ENCODE results near the gene XRN2.
"Not testable (repeated sequence)": the region's sequence is repeated elsewhere in the genome, so short reads cannot be mapped to it uniquely, and the experiment has no call there.

Gene XRN2

DNA sequence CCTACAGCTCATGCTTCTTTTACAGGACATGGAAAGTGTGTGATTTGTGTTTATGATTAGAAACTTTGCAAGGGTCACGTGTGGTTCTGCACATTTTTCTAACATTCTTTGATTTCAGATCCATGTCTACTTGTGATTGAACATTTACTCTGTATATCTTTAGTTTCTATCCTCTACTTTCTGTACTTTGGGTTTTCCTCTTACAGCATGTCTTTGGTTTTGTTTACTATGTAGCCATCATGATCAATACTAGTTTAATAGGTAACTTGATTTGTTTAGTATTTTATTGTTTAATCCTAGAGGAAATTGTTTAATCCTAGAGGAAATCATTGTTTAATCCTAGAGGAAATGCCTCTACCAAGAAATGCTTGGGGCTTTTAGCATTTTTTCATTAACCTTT, 41.8 kb downstream of the XRN2 start:
- no peak for DNase-seq (ENCODE audit: low read depth in 2 of 2)

DNA sequence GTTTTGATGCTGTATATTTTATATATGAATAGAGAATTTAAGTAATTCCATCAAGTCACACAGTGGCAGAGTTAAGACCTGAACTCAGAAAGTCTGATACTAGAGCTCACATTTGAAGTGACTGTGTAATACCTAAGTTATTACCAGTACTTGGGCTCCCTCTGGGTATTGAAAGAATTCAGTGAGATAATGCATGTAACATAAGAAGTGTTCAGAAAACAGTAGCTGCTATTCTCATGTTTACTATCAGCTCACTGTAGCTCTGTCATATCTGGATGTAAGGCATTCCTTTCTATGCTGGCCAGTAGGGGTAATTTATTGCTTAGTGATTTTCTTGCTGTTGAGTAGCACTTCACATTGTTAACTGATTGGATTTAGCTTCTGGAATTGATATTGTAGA, 49.6 kb downstream of the XRN2 start:
- DNase-seq (ENCODE audit: low read depth in 2 of 2) = no peak

DNA sequence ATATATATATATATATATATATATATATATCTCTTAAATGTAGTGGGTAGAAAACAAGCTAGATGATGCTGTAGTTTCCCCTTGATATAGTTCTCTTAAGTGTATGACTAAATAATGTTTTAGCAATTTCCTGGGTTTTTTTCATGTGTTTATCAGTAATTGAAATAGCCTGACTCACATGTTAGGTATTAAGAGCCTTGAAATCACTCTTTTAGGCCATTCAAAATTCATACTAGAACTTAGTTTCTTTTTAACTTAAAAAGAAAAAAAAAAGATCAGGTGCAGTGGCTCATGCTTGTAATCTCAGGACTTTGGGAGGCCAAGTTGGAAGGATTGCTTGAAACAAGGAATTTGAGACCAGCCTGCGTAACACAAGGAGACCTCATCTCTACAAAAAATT, 50.1 kb downstream of the XRN2 start:
- no peak for DNase-seq (ENCODE audit: low read depth in 2 of 2)

GRCh38 chr20:21355981-21356380, 52.9 kb downstream of the XRN2 start:
- DNase-seq (ENCODE audit: low read depth in 2 of 2) = no peak

DNA sequence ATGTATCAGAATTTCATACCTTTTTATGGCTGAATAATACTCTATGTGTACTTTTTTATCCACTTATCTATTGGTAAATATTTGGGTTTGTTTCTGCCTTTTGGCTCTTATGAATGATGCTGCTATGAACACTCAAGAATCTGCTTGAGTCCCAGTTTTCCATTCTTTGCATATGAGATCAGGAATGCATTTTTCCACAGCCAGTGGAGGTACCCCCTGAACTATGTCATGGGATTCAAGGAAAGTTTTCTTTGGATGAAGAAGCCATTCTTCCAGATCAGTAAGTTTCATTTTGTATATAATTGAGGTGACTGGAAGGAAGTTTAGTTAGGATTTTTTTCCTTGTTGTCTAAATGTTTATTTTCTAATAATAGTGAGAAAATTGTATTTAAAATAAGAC, 53.3 kb downstream of the XRN2 start:
- DNase-seq (ENCODE audit: low read depth in 2 of 2) = no peak

DNA sequence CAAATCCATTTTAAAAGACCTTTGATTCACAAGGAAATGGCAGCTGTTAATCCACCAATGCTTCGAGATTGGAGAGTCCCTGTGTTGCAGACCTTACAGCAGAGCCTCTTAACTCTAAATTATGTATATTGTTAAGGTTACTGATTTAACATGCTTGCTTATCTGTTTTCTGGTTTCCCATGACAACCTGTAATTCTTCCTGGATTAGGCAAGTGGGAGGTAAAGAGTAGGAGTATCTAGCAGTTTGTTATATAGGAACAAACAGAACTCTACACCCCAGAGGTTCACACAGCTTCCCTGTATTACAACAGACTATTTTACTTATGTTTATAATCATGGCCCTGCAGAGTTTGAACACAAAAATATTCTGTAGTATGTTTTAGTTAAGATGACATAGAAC, 54.7 kb downstream of the XRN2 start:
- DNase-seq (ENCODE audit: low read depth in 2 of 2) = no peak

DNA sequence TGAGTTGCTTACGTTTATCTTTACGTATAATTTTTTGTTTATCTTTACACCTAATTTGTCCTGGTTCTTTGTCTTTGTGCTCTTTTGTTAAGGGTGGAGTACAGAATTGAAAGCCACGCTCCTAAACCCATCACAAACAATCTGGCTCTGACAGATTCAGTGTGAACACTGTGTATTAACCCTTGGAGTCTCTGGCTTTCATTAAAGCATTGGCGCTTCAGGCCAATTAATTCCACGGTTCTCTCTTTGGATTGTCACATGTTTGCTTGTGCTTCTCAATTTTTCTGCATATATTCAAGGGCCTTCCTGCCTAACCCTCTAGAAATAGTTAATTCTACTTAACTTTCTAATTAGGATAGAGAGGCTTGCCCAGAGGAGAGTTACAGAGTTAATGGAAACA, 55.6 kb downstream of the XRN2 start:
- DNase-seq (ENCODE audit: low read depth in 2 of 2) = no peak

GRCh38 chr20:21360705-21361104, 57.6 kb downstream of the XRN2 start:
- DNase-seq (ENCODE audit: low read depth in 2 of 2) = no peak

DNA sequence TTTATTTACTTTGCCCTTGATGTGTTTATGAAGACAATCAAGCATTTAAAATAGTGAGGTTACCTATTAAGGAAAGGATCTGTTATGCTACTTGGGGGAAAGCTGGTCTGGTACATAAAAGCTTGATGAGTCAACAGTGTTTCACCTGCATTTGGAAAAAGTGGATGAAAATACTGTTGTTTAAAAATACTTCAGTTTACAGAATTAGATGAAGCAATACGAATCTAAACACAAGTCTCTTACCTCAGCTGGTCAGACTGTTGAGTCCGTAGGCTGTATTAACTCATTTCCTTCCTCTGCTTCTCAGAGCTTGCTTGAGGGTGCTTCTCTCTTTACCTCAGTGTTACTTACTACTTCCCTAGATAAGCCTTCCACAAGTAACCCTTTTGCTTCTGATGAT, 58.1 kb downstream of the XRN2 start:
- DNase-seq (ENCODE audit: low read depth in 2 of 2) = no peak

DNA sequence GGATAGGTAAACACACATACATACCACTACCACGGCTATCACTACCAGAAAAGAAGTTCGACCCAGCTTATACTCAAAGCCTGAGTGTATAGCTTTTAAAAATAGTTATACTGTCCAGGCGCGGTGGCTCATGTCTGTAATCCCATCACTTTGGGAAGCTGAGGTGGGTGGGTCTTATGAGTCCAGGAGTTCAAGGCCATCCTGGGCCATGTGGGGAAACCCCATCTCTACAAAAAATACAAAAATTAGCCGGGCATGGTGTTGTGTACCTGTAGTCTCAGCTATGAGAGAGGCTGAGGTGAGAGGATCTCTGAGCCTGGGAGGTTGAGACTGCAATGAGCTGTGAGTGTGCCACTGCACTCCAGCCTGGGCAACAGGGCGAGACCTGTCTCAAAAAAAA, 61.3 kb downstream of the XRN2 start:
- no peak for DNase-seq (ENCODE audit: low read depth in 2 of 2)

GRCh38 chr20:21365771-21366170, 62.6 kb downstream of the XRN2 start:
- no peak for DNase-seq (ENCODE audit: low read depth in 2 of 2)

GRCh38 chr20:21366273-21366672, 63.1 kb downstream of the XRN2 start:
- not testable (repeated sequence) for DNase-seq (ENCODE audit: low read depth in 2 of 2)

- no peak for DNase-seq (ENCODE audit: low read depth in 2 of 2)
These were observed 65.7 kb downstream of the XRN2 start for GRCh38 chr20:21368791-21369190.

DNA sequence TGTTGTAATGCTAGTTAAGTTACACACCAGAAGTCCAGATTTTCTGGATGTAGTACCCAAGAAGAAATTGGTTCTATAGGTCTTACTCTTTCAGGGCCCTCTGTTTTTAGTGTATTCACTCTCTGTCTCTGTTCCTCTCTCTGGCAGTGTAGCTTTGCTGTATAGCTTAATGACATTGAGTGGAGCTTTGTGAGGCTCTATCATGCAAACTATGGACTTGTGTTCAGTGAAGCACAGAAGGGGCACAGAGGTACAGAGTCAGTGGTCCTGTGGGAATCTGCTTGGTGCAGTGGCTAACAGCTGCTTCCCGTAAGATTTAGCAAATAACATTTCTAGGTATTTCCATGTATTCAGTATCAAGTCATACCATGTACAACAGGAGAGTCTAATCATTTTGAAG, 68.1 kb downstream of the XRN2 start:
- DNase-seq (ENCODE audit: low read depth in 2 of 2) = no peak

GRCh38 chr20:21372016-21372415, 68.9 kb downstream of the XRN2 start:
- no peak for DNase-seq (ENCODE audit: low read depth in 2 of 2)

DNA sequence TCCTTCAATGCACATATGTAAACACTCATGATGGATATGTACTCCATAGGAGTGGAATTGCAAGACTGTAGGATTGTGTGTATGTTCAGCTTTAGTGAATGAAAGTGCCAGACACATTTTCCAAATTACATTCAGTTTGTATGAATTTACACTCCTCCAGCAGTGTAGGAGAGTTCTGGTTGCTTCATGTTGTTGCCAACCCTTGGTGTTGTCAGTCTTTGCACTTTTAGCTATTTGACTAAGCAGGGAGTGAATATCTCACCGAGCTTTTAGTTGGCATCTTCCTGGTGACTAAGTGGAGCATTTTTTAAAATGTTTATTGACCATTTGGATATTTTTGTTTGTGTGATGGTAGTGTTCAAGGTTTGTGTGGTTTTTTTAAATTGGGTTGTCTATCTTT, 70.3 kb downstream of the XRN2 start:
- DNase-seq (ENCODE audit: low read depth in 2 of 2) = no peak

GRCh38 chr20:21376626-21377025, 73.5 kb downstream of the XRN2 start:
- no peak for DNase-seq (ENCODE audit: low read depth in 2 of 2)

- DNase-seq (ENCODE audit: low read depth in 2 of 2) = no peak
These were observed 74.6 kb downstream of the XRN2 start for GRCh38 chr20:21377701-21378100.

- DNase-seq (ENCODE audit: low read depth in 2 of 2) = no peak
These were observed 75.1 kb downstream of the XRN2 start for GRCh38 chr20:21378259-21378658.

- no peak for DNase-seq (ENCODE audit: low read depth in 2 of 2)
These were observed 77.6 kb downstream of the XRN2 start for GRCh38 chr20:21380711-21381110.

DNA sequence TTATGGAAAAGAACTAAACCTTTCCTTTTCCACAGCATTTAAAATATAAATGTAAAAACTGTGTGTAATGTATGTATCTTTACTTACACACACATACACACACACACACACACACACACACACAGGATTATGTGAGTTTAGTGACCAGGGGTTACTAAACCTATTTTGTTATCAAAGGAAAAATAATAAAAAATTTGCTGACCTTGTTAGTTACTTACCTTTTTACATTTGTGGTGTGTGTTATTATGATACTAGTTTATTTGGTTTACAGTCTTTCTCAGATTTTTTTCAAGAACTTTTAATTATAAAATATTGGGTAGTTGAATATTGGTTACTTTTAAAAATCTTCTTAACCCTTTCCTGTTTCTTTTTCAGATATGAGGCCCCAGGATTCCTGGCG, 78.5 kb downstream of the XRN2 start:
- DNase-seq (ENCODE audit: low read depth in 2 of 2) = no peak

GRCh38 chr20:21384308-21384892, 81.3 kb downstream of the XRN2 start:
- no peak for DNase-seq (ENCODE audit: low read depth in 2 of 2)

DNA sequence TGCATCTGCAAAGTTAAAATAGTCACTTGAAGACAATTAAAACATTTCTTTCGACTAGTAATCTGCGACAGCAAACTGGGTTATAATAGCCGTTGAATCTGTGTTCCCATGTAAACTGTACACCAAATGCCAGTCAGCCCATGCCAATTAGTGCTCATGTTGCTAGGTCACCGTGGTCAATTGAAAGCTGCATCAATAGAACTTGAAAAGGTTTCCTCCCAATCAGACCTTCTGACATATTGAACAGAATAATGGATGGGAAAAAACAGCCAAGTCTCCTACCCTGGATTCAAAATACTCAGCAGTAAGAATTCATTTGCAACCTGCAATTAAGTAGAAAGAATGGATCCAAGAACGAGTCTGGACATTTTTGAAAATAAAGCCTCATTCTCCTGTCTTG, 83.0 kb downstream of the XRN2 start:
- DNase-seq (ENCODE audit: low read depth in 2 of 2) = no peak

DNA sequence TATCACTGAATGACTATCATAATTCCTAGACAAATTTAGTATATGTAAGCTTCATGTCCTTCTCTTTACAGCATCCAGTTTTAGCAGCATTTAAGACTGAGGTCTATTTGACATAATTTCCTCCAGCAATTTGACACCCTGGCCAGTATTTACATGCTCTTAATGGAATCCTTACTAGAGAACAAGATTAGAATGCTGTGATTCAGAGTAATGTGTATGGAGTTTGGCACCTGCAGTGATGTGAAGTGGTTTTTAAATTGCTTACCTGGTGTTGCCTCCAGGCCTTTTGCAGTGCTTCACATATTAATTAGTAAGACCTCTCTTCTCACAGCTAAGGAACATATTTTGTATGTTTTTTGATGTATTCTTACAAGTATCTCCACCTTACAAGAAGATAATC, 84.4 kb downstream of the XRN2 start:
- DNase-seq (ENCODE audit: low read depth in 2 of 2) = no peak

DNA sequence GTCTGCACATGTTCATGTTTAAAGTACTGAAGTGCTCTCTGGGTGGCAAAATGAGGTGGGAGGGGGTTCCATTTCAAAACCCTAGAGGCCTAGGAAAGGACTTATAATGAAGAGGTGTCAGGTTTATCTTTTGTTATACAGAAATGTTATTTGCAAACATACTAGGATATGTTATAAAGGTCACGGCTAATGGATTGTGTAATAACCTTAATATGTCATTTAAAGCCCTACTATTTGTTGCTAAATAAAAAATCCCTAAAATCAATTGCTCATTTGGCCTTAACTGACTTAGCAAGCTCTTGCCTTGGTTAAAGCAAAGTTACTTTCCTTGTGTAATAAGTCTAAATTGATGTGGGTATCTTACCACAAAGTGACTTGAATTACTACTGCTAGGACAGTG, 85.4 kb downstream of the XRN2 start:
- DNase-seq (ENCODE audit: low read depth in 2 of 2) = no peak
